Thyroid gland (tissue), 4 donors: ENCODE measurements around the gene AMPD2.

ENCODE experiments used
- CTCF ChIP-seq, 6 experiments: fragments of 200-600 bp in 3 of 6; fragments of 450-650 bp in 3 of 6; sonication (generic) in 3 of 6; IDR thresholded peaks; one replicate each; pipeline ENCODE4 v1.5.1; 2016 to 2019; ENCODE audit warnings: antibody characterized with exemption in 6 of 6, mild to moderate bottlenecking in 2 of 6, inconsistent platforms in 1 of 6, moderate library complexity in 1 of 6
- POLR2A ChIP-seq, 2 donors: fragments of 450-650 bp; IDR thresholded peaks; one replicate each; pipeline ENCODE4 v1.6.1; 2017; ENCODE audit warnings: antibody characterized with exemption in 2 of 2, mild to moderate bottlenecking in 2 of 2, moderate library complexity in 1 of 2

- TF ChIP-seq CTCF (IDR thresholded peaks at IDR 0.05) (no peak), POLR2A (IDR thresholded peaks at IDR 0.05) (no peak)
Measured at GRCh38 chr1:109629372-109630030, 9.9 kb downstream of the AMPD2 start.
